NK-92 (cell line): ENCODE results near the gene LRRC59.
"Not testable (repeated sequence)": the region's sequence is repeated elsewhere in the genome, so short reads cannot be mapped to it uniquely, and the experiment has no call there.

ENCODE experiments used
- DNase-seq: peaks from one replicate; lab custom pipeline; 2025; ENCODE audit not compliant: unreplicated experiment; lab: John Stamatoyannopoulos, UW

LRRC59 gene

GRCh38 chr17:50397111-50397918 is at the start of gene LRRC59:
Gene LRRC59 (minus strand): TSS chr17:50397523. CDS start chr17:50397317, 206 bp downstream.
- DNase-seq = peak; percentile 42

DNA sequence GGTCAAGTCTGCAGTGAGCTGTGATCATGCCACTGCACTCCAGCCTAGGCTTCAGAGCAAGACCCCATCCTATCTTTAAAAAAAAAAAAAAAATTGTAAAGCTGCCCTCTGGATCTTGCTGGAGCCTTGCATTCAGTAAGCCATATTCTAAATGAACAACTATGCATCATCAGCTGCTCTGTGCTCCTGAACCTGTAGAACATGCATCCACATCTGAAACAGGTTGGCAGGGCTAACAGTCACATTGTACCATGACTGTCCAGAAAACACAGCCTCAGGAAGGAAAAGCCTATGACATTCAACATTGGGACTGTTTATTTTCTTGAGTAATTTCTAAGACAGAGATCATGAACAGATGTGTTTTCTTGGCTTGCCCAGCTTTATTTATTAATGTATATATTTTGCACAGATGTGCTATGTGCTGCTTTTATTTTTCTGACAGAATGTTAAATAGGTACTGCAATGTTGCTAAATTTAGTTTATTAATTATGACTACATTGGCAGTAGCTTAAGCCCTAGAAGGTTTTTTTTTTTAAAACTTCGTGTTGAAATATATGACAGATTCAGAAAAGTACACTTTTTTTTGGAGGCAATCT is 48.5 kb upstream of the LRRC59 start:
- DNase-seq = no peak

DNA sequence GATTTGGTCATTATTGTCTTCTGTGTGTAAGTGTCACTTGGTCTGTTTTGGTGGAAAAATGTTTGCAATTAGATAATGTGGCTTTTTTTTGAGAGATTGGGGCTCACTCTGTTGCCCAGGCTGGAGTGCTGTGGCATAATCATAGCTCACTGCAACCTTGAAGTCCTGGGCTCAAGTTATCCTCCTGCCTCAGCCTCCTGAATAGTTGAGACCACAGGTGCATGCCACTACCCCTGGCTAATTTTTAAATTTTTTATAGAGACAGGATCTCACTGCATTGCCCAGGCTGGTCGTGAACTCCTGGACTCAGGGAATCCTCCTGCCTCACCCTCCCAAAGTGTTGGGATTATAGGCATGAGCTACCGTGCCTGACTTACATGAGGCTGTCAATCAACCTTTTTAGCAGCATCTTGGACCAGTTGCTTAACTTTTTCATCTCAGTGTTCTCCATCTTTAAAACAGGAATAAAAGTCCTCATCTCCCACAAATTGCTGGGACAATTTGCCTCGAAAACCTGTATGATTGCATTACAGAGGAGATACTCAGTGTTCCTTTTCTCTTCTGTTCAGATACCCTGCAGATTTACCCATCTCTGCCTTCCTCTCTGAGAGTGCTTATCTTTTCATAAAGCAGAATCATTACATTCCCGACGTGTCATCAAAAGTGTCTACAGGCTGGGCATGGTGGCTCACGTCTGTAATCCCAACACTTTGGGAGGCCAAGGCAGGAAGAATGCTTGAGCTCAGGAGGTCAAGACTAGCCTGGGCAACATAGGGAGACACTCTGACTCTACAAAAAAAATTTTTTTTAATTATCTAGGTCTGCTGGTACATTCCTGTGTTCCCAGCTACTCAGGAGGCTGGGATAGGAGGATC is 47.8 kb upstream of the LRRC59 start:
- no peak for DNase-seq

DNA sequence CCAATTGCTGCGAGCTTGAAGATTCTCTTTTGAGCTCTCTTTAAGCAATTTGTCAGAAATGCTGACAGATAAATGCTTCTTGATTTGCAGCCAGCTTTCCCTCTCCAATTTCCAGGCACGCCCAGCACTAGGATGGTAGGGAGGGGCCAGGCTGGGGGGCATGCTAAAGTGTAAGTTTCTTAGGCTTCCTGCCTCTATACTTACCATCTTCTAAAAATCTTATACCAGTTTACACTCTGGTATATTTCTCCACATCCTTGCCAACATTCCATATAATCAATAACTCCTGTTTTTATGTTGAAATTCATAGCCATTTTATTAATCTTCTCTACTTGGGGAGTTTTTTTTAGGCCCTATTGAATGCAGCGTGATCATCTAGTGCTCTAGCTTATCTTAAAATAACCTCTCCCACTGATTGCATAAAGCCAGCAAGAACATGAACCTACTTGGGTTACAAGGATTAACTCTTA is 46.2 kb upstream of the LRRC59 start:
- no peak for DNase-seq

DNA sequence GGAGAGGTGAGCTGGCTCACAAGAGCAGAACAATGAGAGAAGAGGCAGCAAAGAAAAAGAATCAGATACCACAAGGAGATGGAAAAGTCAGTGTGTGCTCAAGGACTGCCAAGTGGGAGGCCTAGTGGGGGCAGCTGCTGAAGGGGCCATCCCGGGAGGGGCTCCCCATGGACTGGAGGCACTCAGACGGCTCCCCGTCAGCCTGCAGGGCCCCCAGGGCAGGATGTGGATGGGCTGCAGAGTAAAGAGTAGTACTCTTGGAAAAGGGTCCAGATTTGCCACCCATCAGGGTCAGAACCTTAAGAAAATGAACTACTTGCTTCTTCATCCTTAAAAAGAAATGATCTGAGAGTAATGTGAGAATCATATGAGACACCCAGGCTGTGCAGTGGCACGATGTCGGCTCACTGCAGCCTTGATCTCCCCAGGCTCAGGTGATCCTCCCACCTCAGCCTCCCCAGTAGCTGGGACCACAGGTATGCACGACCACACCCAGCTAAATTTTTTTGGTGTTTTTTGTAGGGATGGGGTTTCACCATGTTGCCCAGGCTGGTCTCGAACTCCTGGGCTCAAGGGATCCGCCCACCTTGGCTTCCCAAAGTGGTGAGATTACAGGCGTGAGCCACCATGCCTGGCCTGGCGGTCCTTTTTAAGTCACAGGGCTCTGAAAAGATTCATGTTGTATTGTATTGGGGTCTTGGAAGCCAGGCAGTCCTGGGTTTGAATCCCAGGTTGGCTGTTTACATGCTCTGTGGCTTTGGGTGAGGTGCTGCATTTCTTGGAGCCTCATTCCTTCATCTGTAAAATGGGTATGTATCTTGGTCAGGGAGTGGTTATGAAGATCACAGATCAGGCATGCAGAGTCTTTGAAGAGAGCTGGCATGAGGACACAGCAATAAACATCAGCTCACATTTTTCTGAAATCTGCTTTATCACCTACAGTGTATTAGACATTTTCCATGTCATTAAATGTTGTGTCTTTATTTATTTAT is 43.8 kb upstream of the LRRC59 start:
- DNase-seq = no peak

DNA sequence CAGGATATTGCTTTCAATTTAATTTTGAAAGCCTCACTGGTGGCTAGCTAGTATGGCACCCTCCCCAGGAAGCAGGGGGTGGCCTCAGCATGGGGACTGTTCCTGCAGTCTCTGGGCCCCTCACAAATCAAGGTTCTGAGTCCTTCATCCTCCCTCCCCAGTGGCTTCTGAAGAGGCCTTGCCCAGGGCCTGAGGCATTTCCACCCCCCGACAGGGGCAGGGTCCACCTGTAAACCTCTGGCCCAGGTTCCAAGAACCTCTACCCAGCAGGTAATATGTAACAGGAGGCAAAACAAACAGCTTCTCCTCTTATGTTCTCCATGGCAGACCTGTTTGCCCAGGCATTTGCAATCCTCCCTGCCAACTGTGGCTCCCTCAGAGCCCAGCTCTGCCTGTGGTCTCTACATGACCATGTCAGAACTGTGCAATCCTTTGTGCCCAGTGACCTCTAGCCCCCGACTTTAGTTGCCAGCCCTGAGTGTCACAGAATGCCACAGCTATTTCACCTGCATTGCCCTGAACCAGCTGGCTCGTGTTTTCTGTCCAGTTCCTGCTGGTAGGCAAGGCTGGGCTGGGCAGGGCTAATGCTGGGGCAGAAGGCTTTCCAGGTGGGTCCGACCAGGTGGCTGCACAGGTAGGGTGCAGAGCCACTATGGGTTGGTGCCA is 43.0 kb upstream of the LRRC59 start:
- DNase-seq = no peak

DNA sequence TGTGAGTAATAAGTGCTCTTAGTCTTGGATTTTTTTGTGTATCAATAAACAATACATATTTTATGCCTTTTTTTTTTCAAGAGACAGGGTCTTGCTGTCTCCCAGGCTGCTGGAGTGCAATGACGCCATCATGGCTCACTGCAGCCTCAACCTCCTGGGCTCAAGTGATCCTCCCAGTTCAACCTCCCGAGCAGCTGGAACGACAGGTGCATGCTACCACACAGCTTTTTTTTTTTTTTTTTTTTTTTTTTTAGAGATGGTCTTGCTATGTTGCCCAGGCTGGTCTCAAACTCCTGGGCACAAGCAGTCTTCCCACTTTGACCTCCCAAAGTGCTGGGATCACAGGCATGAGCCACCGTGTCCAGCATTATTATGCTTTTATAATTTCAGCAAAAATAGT is 41.7 kb upstream of the LRRC59 start:
- DNase-seq = no peak

DNA sequence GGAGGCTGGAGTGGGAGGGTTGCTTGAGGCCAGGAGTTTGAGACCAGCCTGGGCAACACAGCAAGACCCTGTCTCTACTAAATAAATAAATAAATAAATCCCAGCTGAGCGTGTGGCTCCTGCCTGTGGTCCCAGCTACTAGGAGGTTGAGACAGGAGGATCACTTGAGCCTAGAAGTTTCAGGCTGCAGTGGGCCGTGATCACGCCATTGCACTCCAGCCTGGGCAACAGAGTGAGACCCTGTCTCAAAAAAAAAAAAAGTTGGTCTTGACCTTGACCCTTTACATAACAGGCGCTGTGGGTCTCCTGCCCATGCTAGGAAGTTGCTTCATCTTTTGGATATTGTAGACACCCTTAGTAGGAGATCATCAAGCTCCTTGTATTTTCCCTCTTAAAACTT is 40.1 kb upstream of the LRRC59 start:
- DNase-seq = no peak

GRCh38 chr17:50432125-50432762 is 34.9 kb upstream of the LRRC59 start:
- no peak for DNase-seq

DNA sequence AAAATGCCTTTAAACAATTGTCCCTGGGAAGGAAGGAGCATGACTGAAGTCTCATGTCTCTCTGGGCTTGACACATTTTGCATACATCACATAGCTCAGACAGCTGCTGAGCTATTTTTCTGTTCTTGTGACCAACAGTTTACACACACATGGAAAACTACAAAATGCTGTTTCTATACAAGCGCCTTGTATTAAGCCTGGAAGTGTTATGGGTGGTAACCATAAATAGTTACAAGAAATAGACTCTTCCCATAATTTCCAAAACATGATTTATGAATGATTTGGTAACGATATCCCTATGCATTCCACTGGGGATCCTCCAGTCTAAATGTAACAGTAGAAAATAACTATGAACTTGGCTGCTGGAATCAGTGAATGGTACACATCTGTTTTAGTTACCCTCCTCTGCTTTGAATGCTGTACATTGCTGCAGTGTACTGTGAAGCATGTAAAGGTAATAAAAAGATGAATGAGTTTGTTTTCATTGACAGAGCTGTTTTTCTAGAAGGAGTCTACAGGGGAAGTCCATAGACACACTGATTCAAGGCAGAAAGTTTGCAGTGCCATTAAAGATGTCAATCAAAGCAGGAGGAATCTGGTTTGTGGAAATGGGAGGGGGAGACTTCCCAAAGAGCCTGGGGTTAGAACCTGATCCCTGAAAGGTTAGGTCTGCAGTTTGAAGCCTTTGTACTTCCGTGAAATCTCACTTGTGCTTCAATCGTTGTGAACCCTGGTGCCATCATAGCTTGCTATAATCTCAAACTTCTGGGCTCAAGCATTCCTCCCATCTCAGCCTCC is 33.7 kb upstream of the LRRC59 start:
- DNase-seq = no peak

DNA sequence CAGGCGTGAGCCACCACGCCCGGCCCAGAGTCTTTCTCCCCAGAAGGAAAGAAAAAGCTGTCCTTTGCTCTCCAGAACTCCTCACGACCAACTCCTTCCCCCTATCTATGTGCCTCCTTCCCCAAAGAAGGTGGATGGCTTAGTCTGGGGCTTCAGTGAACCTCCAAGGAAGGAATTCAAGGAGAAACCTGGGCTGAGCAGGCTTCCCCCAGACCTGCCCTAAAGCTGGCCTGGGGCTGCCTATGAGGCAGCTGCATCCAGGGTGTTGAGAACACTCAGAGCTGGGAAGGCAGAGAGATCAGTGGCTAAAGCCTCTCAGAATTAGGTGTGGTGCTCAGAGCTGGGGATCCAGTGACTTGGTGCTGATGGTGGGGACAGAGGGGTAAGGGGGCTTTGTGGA is 32.5 kb upstream of the LRRC59 start:
- no peak for DNase-seq

DNA sequence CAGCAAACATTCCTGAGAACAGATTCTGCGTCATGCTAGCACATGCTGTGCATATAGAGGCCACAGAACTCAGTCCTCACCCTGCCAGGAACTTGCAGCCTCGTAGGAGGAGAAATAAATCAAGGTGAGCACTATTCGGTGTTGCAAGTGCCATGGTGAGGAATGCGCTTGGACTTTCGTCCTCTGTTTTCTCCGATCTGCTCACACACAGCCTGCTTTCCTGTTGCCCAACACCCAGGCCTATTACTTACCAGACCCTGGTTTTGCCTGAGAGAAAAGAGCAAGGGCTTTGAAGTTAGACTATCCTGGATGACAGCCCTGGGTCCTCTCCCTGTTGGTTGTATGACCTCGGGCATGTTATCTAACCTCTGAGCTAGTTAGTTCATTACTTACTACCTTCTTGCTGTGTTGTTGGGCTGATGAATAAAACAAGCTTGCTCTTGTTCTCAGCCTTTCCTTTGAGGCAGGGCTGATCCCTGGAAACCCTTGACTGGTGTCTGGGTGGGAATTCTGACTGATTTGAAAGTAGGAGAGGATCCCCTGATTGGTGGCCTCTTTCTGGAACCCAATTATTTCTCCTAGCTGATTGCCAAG is 31.6 kb upstream of the LRRC59 start:
- DNase-seq = no peak

GRCh38 chr17:50428126-50428525 is 30.8 kb upstream of the LRRC59 start:
- DNase-seq = not testable (repeated sequence)

- no peak for DNase-seq
Measured at GRCh38 chr17:50426814-50427787, 29.8 kb upstream of the LRRC59 start.

DNA sequence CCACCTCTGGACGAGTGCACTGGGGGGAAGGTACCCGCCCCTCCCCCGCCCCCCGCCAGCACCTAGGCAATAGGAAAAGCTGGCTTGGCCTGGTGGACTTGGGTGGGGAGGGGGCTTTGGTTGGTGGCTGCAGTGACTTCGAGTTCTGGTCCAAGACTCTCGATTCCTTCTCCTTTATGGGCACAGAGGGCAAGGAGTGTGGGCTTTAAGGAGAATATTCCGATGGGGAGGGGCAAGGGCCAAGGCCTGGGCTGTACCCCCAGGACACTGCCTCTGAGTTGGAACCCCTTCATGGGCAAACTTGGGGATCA is 29.1 kb upstream of the LRRC59 start:
- DNase-seq = no peak

DNA sequence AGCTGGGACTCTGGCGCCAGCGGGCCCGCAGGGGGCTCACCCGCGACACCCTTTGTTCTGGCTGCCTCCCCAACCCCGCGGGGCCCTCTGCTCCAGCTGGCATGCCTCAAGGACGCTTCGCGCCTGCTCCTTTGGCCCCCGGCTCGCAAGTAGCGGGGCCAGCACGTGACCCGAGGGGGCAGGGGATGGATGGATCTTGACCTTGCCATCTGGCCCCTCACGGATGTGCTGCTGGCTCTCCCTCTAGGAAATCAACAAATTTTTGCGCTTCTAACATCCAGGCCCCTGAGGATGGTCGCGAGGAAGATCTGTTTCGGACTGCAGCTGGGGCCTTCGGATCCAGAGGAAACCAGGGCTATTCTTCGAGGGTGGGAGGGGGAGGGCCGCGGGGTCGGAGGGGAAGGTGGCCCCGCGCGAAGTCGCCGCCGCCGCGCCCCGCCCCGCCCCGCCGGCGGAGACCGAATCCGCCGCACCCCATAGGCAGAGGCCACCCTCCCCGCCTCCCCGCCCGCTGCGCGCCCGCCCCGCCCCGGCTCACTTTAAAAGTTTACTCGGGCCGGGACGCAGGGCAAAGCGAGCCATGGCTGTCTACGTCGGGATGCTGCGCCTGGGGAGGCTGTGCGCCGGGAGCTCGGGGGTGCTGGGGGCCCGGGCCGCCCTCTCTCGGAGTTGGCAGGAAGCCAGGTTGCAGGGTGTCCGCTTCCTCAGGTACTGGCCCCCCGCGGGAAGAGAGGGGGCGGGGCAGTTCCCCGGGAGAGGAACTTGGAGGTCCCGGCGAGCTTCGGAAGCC is 28.6 kb upstream of the LRRC59 start, which contains the start of gene ACSF2:
TSS of gene ACSF2 (plus strand) at position 537 of the 790 bp plus-strand sequence. CDS start at position 581, 44 bp downstream.
- DNase-seq = no peak
